ENCODE results near the gene PCDH9. TPM values are rescaled to one million over a fixed set of nuclear protein-coding genes. Genes with fewer than 3 reads are reported as not detected.

Gene PCDH9
- total RNA-seq, 1 experiment from 2014 or later = 10.1 TPM

DNA sequence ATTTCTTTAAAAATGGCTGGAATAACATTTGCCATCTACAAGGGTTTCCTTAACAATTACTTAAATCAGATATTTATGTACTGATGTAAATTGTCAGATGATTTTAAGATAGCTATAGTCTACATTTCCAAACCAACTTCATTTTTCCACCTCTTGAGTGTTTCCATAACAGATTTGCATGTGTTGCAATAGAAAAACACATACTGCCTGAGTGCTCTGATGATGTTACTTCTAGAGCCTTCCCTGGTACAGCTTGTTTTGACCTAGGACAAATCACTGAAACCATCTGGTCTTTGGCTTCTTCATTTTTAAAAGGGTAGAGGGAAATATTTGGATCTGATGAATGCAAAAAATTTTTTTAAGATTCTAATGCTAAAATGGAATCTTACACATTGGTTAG, 245.9 kb downstream of the PCDH9 start:
- TF ChIP-seq, protein P1, sequence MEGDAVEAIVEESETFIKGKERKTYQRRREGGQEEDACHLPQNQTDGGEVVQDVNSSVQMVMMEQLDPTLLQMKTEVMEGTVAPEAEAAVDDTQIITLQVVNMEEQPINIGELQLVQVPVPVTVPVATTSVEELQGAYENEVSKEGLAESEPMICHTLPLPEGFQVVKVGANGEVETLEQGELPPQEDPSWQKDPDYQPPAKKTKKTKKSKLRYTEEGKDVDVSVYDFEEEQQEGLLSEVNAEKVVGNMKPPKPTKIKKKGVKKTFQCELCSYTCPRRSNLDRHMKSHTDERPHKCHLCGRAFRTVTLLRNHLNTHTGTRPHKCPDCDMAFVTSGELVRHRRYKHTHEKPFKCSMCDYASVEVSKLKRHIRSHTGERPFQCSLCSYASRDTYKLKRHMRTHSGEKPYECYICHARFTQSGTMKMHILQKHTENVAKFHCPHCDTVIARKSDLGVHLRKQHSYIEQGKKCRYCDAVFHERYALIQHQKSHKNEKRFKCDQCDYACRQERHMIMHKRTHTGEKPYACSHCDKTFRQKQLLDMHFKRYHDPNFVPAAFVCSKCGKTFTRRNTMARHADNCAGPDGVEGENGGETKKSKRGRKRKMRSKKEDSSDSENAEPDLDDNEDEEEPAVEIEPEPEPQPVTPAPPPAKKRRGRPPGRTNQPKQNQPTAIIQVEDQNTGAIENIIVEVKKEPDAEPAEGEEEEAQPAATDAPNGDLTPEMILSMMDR (IDR thresholded peaks at IDR 0.05; ENCODE audit: unreplicated experiment) = no peak
- Mint-ChIP-seq H3K27ac (ENCODE audit: low read depth, unreplicated experiment) (no peak overlapping the region), H3K4me1 (ENCODE audit: insufficient read depth, unreplicated experiment) (no peaks in the 10 kb centered on the region), H3K36me3 (ENCODE audit: insufficient read depth, unreplicated experiment) (peaks cover 6% of the 10 kb centered on the region), H3K27me3 (ENCODE audit: insufficient read depth, unreplicated experiment) (no peaks in the 10 kb centered on the region), H3K9me3 (ENCODE audit: unreplicated experiment) (no peaks in the 10 kb centered on the region), H3K4me3 (ENCODE audit: unreplicated experiment) (no peak overlapping the region)
- no TSS peak for BruUV-seq (replicated peaks)
- POLR2A ChIA-PET = interaction anchor here (0.7 kb wide), 1 partner anchor 58 kb away, joined by 3 read pairs; no protein-coding TSS in a partner anchor
- DNase-seq (ENCODE audit: unreplicated experiment) = no peak
- CTCF ChIA-PET = interaction anchor here (0.6 kb wide), 1 partner anchor 1096 kb away, joined by 3 read pairs; no protein-coding TSS in a partner anchor
- intact Hi-C loops (cut with micrococcal nuclease) = no loop called here

DNA sequence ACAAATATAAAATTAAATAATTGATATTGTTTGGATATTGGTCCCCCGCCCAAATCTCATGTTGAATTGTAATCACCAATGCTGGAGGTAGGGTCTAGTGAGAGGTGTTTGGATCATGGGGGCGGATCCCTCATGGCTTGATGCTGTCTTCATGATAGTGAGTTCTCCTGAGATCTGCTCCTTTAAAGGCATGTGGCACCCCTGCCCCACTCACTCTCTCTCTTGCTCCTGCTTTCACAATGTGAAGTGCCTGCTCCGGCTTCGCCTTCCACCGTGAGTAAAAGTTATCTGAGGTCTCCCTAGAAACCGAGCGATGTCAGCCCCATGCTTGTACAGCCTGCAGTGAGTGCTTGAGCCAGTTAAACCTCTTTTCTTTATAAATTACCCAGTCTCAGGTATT, 248.2 kb downstream of the PCDH9 start:
- TF ChIP-seq, protein P1 (IDR thresholded peaks at IDR 0.05; ENCODE audit: unreplicated experiment) = no peak
- intact Hi-C loops (cut with micrococcal nuclease) = no loop called here
- Mint-ChIP-seq H3K9me3 (ENCODE audit: unreplicated experiment) (no peaks in the 10 kb centered on the region), H3K27ac (ENCODE audit: low read depth, unreplicated experiment) (no peak overlapping the region), H3K36me3 (ENCODE audit: insufficient read depth, unreplicated experiment) (peaks cover 6% of the 10 kb centered on the region), H3K4me1 (ENCODE audit: insufficient read depth, unreplicated experiment) (no peaks in the 10 kb centered on the region), H3K4me3 (ENCODE audit: unreplicated experiment) (no peak overlapping the region), H3K27me3 (ENCODE audit: insufficient read depth, unreplicated experiment) (no peaks in the 10 kb centered on the region)
- DNase-seq (ENCODE audit: unreplicated experiment) = no peak
- ChIA-PET POLR2A (no interaction called here), CTCF (no interaction called here)
- BruUV-seq (replicated peaks) = no TSS peak

DNA sequence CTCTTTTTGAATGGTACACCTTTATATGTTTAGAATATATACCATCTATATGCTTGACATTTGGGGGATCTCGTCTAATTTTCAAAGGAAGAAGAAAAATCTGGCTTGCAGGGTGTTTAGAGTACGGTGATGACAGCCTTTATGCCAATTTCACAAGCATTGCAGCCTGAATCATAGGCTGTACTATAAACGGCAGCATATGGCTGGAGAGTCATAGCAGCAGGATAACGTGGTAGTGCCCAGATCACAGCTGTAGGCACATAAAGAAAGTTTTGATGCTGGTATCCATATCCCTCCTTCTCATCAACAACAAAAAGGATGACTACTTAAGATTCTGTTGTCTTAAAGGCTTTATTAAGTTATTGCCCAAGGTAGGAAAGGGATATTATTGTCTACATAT, 253.0 kb downstream of the PCDH9 start:
- CTCF ChIA-PET = no interaction called here
- POLR2A ChIA-PET = no interaction called here
- no peaks in the 10 kb centered on the region for H3K27me3 Mint-ChIP-seq (ENCODE audit: insufficient read depth, unreplicated experiment)
- peak; percentile 3 for DNase-seq (ENCODE audit: unreplicated experiment)
- BruUV-seq (replicated peaks) = no TSS peak
- TF ChIP-seq, protein P1 (IDR thresholded peaks at IDR 0.05; ENCODE audit: unreplicated experiment) = no peak
- no peak overlapping the region for H3K4me3 Mint-ChIP-seq (ENCODE audit: unreplicated experiment)
- no peak overlapping the region for H3K27ac Mint-ChIP-seq (ENCODE audit: low read depth, unreplicated experiment)
- intact Hi-C loops (cut with micrococcal nuclease) = no loop called here
- no peaks in the 10 kb centered on the region for H3K9me3 Mint-ChIP-seq (ENCODE audit: unreplicated experiment)
- peaks cover 9% of the 10 kb centered on the region for H3K4me1 Mint-ChIP-seq (ENCODE audit: insufficient read depth, unreplicated experiment)
- peaks cover 6% of the 10 kb centered on the region for H3K36me3 Mint-ChIP-seq (ENCODE audit: insufficient read depth, unreplicated experiment)

DNA sequence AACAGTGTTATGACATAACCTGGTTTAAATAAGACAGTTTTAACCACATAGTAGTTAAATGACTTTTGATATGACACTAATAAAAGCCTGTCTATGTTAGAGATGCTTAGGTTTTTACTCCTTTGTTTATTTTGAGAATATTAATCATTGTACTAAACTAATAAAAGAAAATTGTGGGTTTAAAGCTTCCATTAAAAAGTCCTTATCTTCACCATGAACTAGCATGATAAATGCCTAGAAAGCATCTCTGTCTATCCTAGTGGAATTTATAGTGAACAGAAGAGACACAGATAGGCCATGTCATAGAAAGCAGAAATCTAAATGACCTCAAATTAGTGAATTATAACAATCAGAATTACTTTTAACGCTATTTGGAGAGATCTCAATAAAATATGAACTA, 255.2 kb downstream of the PCDH9 start:
- H3K9me3 Mint-ChIP-seq (ENCODE audit: unreplicated experiment) = no peaks in the 10 kb centered on the region
- no peak overlapping the region for H3K27ac Mint-ChIP-seq (ENCODE audit: low read depth, unreplicated experiment)
- no peak for DNase-seq (ENCODE audit: unreplicated experiment)
- ChIA-PET CTCF (no interaction called here), POLR2A (no interaction called here)
- no peak overlapping the region for H3K4me3 Mint-ChIP-seq (ENCODE audit: unreplicated experiment)
- no peaks in the 10 kb centered on the region for H3K27me3 Mint-ChIP-seq (ENCODE audit: insufficient read depth, unreplicated experiment)
- BruUV-seq (replicated peaks) = no TSS peak
- TF ChIP-seq, protein P1 (IDR thresholded peaks at IDR 0.05; ENCODE audit: unreplicated experiment) = no peak
- H3K4me1 Mint-ChIP-seq (ENCODE audit: insufficient read depth, unreplicated experiment) = peaks cover 9% of the 10 kb centered on the region
- peaks cover under 1% of the 10 kb centered on the region for H3K36me3 Mint-ChIP-seq (ENCODE audit: insufficient read depth, unreplicated experiment)
- intact Hi-C loops (cut with micrococcal nuclease) = no loop called here

Measured in MCF 10A (cell line).